HG02981 (cell line): ENCODE measurements around the gene DYNC1LI2.

Source experiments
- ATAC-seq: cut with Tn5 transposase; IDR thresholded peaks from one replicate; pipeline ENCODE4 v1.9.1; 2021; ENCODE audit warnings: mild to moderate bottlenecking, moderate library complexity; ENCODE audit not compliant: unreplicated experiment

Gene DYNC1LI2

GRCh38 chr16:66740533-66740932 lies 10.9 kb downstream of the DYNC1LI2 start:
- ATAC-seq: no peak

GRCh38 chr16:66740010-66740409 lies 11.4 kb downstream of the DYNC1LI2 start:
- no peak for ATAC-seq

GRCh38 chr16:66735891-66736290 lies 15.5 kb downstream of the DYNC1LI2 start:
- ATAC-seq: no peak

GRCh38 chr16:66731101-66731500 lies 20.3 kb downstream of the DYNC1LI2 start:
- no peak for ATAC-seq

- ATAC-seq: no peak
Measured at GRCh38 chr16:66728804-66729203, 22.6 kb downstream of the DYNC1LI2 start.

GRCh38 chr16:66728117-66728787 lies 23.2 kb downstream of the DYNC1LI2 start:
- ATAC-seq: no peak

GRCh38 chr16:66720766-66721165 lies 30.6 kb downstream of the DYNC1LI2 start:
- no peak for ATAC-seq

GRCh38 chr16:66719246-66719645 lies 32.2 kb downstream of the DYNC1LI2 start:
- ATAC-seq: no peak

- ATAC-seq: no peak
Measured at GRCh38 chr16:66717776-66718175, 33.6 kb downstream of the DYNC1LI2 start.

- no peak for ATAC-seq
Measured at GRCh38 chr16:66717112-66717675, 34.2 kb downstream of the DYNC1LI2 start.

- no peak for ATAC-seq
Measured at GRCh38 chr16:66714654-66715307, 36.6 kb downstream of the DYNC1LI2 start.

GRCh38 chr16:66714062-66714461 lies 37.3 kb downstream of the DYNC1LI2 start:
- ATAC-seq: no peak

- ATAC-seq: no peak
Measured at GRCh38 chr16:66713076-66713475, 38.3 kb downstream of the DYNC1LI2 start.

- ATAC-seq: no peak
Measured at GRCh38 chr16:66712512-66712911, 38.9 kb downstream of the DYNC1LI2 start.

- ATAC-seq: no peak
Measured at GRCh38 chr16:66711581-66711980, 39.8 kb downstream of the DYNC1LI2 start.

GRCh38 chr16:66706506-66706880 lies 44.9 kb downstream of the DYNC1LI2 start:
- ATAC-seq: no peak

GRCh38 chr16:66705790-66706505 lies 45.5 kb downstream of the DYNC1LI2 start:
- no peak for ATAC-seq

GRCh38 chr16:66703406-66704215 lies 47.8 kb downstream of the DYNC1LI2 start:
- no peak for ATAC-seq

- ATAC-seq: no peak
Measured at GRCh38 chr16:66701516-66701915, 49.9 kb downstream of the DYNC1LI2 start.

GRCh38 chr16:66701026-66701425 lies 50.4 kb downstream of the DYNC1LI2 start:
- ATAC-seq: no peak

- ATAC-seq: no peak
Measured at GRCh38 chr16:66699898-66700297, 51.5 kb downstream of the DYNC1LI2 start.
